Kidney (tissue), 14 donors: ENCODE data around the gene GHSR. TPM values are rescaled to one million over a fixed set of nuclear protein-coding genes. Genes with fewer than 3 reads are reported as not detected.

Experiments used
- DNase-seq, 5 donors: peaks; one replicate each; pipeline ENCODE4 v3.0.0-alpha.2; 2013 to 2020
- FAIRE-seq: peaks from 2 replicates; lab custom pipeline; 2012; peaks lifted over from hg19 to GRCh38; lab: Jason Lieb, UNC
- H3K27ac ChIP-seq, 2 donors: one replicate each; pipeline ENCODE4 v1.7.0; 2013; ENCODE audit warnings: low read depth in 2 of 2, low read length in 2 of 2, inconsistent platforms in 1 of 2
- H3K27me3 ChIP-seq: one replicate; pipeline ENCODE4 v1.7.1; 2013; ENCODE audit warnings: low read length, inconsistent platforms; ENCODE audit not compliant: control insufficient read depth, insufficient read depth
- H3K36me3 ChIP-seq, 3 donors: one replicate each; pipeline versions ENCODE4 v1.7.0 to v1.7.1; 2013; ENCODE audit warnings: low read length in 3 of 3, control low read depth in 1 of 3, inconsistent platforms in 1 of 3; ENCODE audit not compliant: insufficient read depth in 3 of 3, control insufficient read depth in 2 of 3
- H3K4me1 ChIP-seq, 3 donors: one replicate each; pipeline versions ENCODE4 v1.7.0 to v1.7.1; 2013; ENCODE audit warnings: low read length in 3 of 3, inconsistent platforms in 1 of 3, low read depth in 1 of 3; ENCODE audit not compliant: control insufficient read depth in 2 of 3, insufficient read depth in 2 of 3
- H3K4me3 ChIP-seq, 3 donors: one replicate each; pipeline versions ENCODE4 v1.7.0 to v1.8.1; 2013; ENCODE audit warnings: low read length in 3 of 3, control low read depth in 1 of 3, inconsistent platforms in 1 of 3
- H3K9ac ChIP-seq, 3 donors: one replicate each; pipeline versions ENCODE4 v1.7.0 to v1.7.1; 2013; ENCODE audit warnings: low read length in 3 of 3, control low read depth in 1 of 3, inconsistent platforms in 1 of 3
- H3K9me3 ChIP-seq, 3 donors: one replicate each; pipeline versions ENCODE4 v1.7.0 to v1.7.1; 2013; ENCODE audit warnings: low read length in 3 of 3, control low read depth in 1 of 3, inconsistent platforms in 1 of 3; ENCODE audit not compliant: control insufficient read depth in 2 of 3, insufficient read depth in 1 of 3
- CTCF ChIP-seq: IDR thresholded peaks from 3 replicates; pipeline ENCODE4 v1.5.1; 2012; ENCODE audit warnings: mild to moderate bottlenecking, moderate library complexity, borderline replicate concordance; ENCODE audit not compliant: insufficient read depth; ENCODE audit errors: extremely low read depth
- intact Hi-C: fragments of 100-400 bp; cut with DNase I; formaldehyde crosslinking; loops from one replicate; pipeline ENCODE4 v1.11.1; 2022
- polyA plus RNA-seq: library from polyadenylated mRNA; stranded (reverse); fragments of 350-450 nt; fragmentation: Illumina TruSeq; extraction: RNeasy Lipid Tissue Mini Kit (QIAGEN cat#74804); gene quantifications from one replicate; pipeline ENCODE4 v1.2.3, GENCODE V29; 2014; ENCODE audit warnings: low read depth, low replicate concordance; ENCODE audit not compliant: insufficient read depth
- total RNA-seq: library from RNA; stranded (reverse); fragmentation: NEBNext Ultra II Directional; extraction: Animal tissue kit (Norgen Biotek cat#: 25700); gene quantifications from one replicate; pipeline ENCODE4 v1.2.1, GENCODE V29; 2021
- donor health status: control.
- donor health status: control.
- donor health status: control.
- donor health status: control.
- donor health status: control.
- donor health status: DM: yes; HTN: yes; CAD: no.
- donor health status: Normal renal cell carcinoma (clear cell type).

GHSR gene
- total and polyA plus RNA-seq, 2 donors from 2014 or later, result not detected

GRCh38 chr3:172449466-172450149 is 1.4 kb upstream of the GHSR start:
- no peak for FAIRE-seq
- no peaks in the 10 kb centered on the region for H3K36me3 ChIP-seq
- TF ChIP-seq CTCF, result no peak
- no peak overlapping the region for H3K4me3 ChIP-seq
- peak; percentile 57 to 83 (median 77) for DNase-seq
- intact Hi-C loops, result no loop called here
- H3K9me3 ChIP-seq, result no peaks in the 10 kb centered on the region
- H3K9ac ChIP-seq, result no peak overlapping the region
- peaks cover 0 to 14% (median 0%) of the 10 kb centered on the region in 3 donors for H3K4me1 ChIP-seq
- peaks cover 34% of the 10 kb centered on the region for H3K27me3 ChIP-seq
- H3K27ac ChIP-seq, result no peak overlapping the region

GRCh38 chr3:172448661-172449465 is 607 bp upstream of the GHSR start:
- no peak overlapping the region for H3K27ac ChIP-seq
- DNase-seq, result peak in 1 of 5 donors; percentile 49
- no peak for FAIRE-seq
- peaks cover 0 to 14% (median 0%) of the 10 kb centered on the region in 3 donors for H3K4me1 ChIP-seq
- no peaks in the 10 kb centered on the region for H3K9me3 ChIP-seq
- no peak for TF ChIP-seq CTCF
- no peak overlapping the region for H3K9ac ChIP-seq
- H3K36me3 ChIP-seq, result no peaks in the 10 kb centered on the region
- H3K27me3 ChIP-seq, result peaks cover 34% of the 10 kb centered on the region
- intact Hi-C loops, result no loop called here
- no peak overlapping the region for H3K4me3 ChIP-seq

GRCh38 chr3:172446198-172446597 is 2.1 kb downstream of the GHSR start:
- Histone ChIP-seq H3K27ac (no peak overlapping the region), H3K4me1 (peaks cover 0 to 14% (median 0%) of the 10 kb centered on the region in 3 donors), H3K9me3 (no peaks in the 10 kb centered on the region), H3K4me3 (no peak overlapping the region), H3K27me3 (peaks cover 32% of the 10 kb centered on the region), H3K36me3 (no peaks in the 10 kb centered on the region), H3K9ac (no peak overlapping the region)
- intact Hi-C loops, result no loop called here
- TF ChIP-seq CTCF, result no peak
- no peak for DNase-seq
- FAIRE-seq, result no peak
